ENCODE measurements around the gene ANKAR. TPM values are rescaled to one million over a fixed set of nuclear protein-coding genes. Genes with fewer than 3 reads are reported as not detected.

The ANKAR gene
- total and polyA plus RNA-seq, 2 experiments from 2014 or later, result 3.0 to 4.4 TPM

GRCh38 chr2:189648846-189649509, 25.5 kb upstream of the ANKAR start:
- H3F3A ChIP-seq (replicated peaks; ENCODE audit: low read depth), result no peaks in the 10 kb centered on the region
- Mint-ChIP-seq H3K4me3 (no peak overlapping the region), H3K27me3 (ENCODE audit: insufficient read depth, low read depth, poor library complexity) (no peaks in the 10 kb centered on the region), H3K9me3 (peaks cover 20% of the 10 kb centered on the region), H3K36me3 (ENCODE audit: low read depth) (peaks cover 10% of the 10 kb centered on the region), H3K27ac (no peak overlapping the region), H3K4me1 (no peaks in the 10 kb centered on the region)
- H3K27me3 ChIP-seq (ENCODE audit: insufficient read depth), result no peaks in the 10 kb centered on the region
- no peaks in the 10 kb centered on the region for H3K9me2 ChIP-seq (ENCODE audit: insufficient read depth)
- no peak overlapping the region for H3K4me3 ChIP-seq
- no peaks in the 10 kb centered on the region for H3K36me3 ChIP-seq (ENCODE audit: insufficient read depth)
- H3K4me2 ChIP-seq, result no peak overlapping the region
- no peaks in the 10 kb centered on the region for H4K20me1 ChIP-seq (replicated peaks; ENCODE audit: insufficient read depth)
- no peaks in the 10 kb centered on the region for H3K4me1 ChIP-seq (ENCODE audit: insufficient read depth)
- no peaks in the 10 kb centered on the region for H3K79me2 ChIP-seq (replicated peaks; ENCODE audit: insufficient read depth)
- TF ChIP-seq STAT1 (IDR thresholded peaks at IDR 0.05; ENCODE audit: unreplicated experiment), result no peak
- TF ChIP-seq CTCF (conservative IDR thresholded peaks at IDR 0.05; ENCODE audit: low read depth in 2 of 2), result no peak
- no peak for TF ChIP-seq ZNF331 (CRISPR knock-in tag; IDR thresholded peaks at IDR 0.05; ENCODE audit: low read depth)
- no peak for TF ChIP-seq EZH2 (IDR thresholded peaks at IDR 0.05; ENCODE audit: low read depth, unreplicated experiment)
- TF ChIP-seq CREB1 (CRISPR knock-in tag; IDR thresholded peaks at IDR 0.05; ENCODE audit: low read depth), result no peak
- TF ChIP-seq JUNB (IDR thresholded peaks at IDR 0.05; ENCODE audit: unreplicated experiment), result no peak
- no peak for TF ChIP-seq NANOG (IDR thresholded peaks at IDR 0.05; ENCODE audit: borderline replicate concordance)
- no peak for ATAC-seq
- no peak overlapping the region for H2AFZ ChIP-seq
- H3K27ac ChIP-seq (ENCODE audit: low read depth), result no peak overlapping the region
- DNase-seq (ENCODE audit: low spot score), result no peak

- ATAC-seq (no peak), DNase-seq (ENCODE audit: low spot score) (no peak)
- Histone ChIP-seq H2AFZ (no peak overlapping the region), H3K79me2 (replicated peaks; ENCODE audit: insufficient read depth) (no peaks in the 10 kb centered on the region), H3F3A (replicated peaks; ENCODE audit: low read depth) (no peaks in the 10 kb centered on the region), H3K4me1 (ENCODE audit: insufficient read depth) (no peaks in the 10 kb centered on the region), H3K27me3 (ENCODE audit: insufficient read depth) (no peaks in the 10 kb centered on the region), H3K4me3 (no peak overlapping the region), H3K9me2 (ENCODE audit: insufficient read depth) (no peaks in the 10 kb centered on the region), H3K36me3 (ENCODE audit: insufficient read depth) (no peaks in the 10 kb centered on the region), H4K20me1 (replicated peaks; ENCODE audit: insufficient read depth) (no peaks in the 10 kb centered on the region), H3K4me2 (no peak overlapping the region), H3K27ac (ENCODE audit: low read depth) (no peak overlapping the region)
- no peak for TF ChIP-seq CREB1 (CRISPR knock-in tag; IDR thresholded peaks at IDR 0.05; ENCODE audit: low read depth)
- no peak for TF ChIP-seq EZH2phosphoT487 (IDR thresholded peaks at IDR 0.05; ENCODE audit: unreplicated experiment)
- no peak for TF ChIP-seq ZNF462 (CRISPR knock-in tag; IDR thresholded peaks at IDR 0.05)
- TF ChIP-seq CTCF (conservative IDR thresholded peaks at IDR 0.05; ENCODE audit: low read depth in 2 of 2), result no peak
- no peak overlapping the region for H3K27ac Mint-ChIP-seq
- peaks cover 2% of the 10 kb centered on the region for H3K27me3 Mint-ChIP-seq (ENCODE audit: insufficient read depth, low read depth, poor library complexity)
- no peak overlapping the region for H3K4me3 Mint-ChIP-seq
- H3K4me1 Mint-ChIP-seq, result no peaks in the 10 kb centered on the region
- peaks cover 25% of the 10 kb centered on the region for H3K9me3 Mint-ChIP-seq
- peaks cover 14% of the 10 kb centered on the region for H3K36me3 Mint-ChIP-seq (ENCODE audit: low read depth)
Observed at GRCh38 chr2:189651284-189651683, 23.2 kb upstream of the ANKAR start.
